Fibroblast of pulmonary artery (primary cell): ENCODE measurements around the gene RET.

Source experiments
- DNase-seq: peaks from one replicate; pipeline ENCODE4 v3.0.0-alpha.2; 2010; ENCODE audit warnings: low read depth
- H3K4me3 ChIP-seq: replicated peaks from 2 replicates; pipeline ENCODE4 v1.5.1; 2011; ENCODE audit warnings: low read depth, mild to moderate bottlenecking, control low read depth, low read length, moderate library complexity
- TF ChIP-seq, protein P1 (sequence below): IDR thresholded peaks from 2 replicates; pipeline ENCODE4 v1.5.1; 2011; ENCODE audit warnings: mild to moderate bottlenecking, control low read depth, low read length, inconsistent platforms; ENCODE audit errors: missing control alignments

The RET gene

DNA sequence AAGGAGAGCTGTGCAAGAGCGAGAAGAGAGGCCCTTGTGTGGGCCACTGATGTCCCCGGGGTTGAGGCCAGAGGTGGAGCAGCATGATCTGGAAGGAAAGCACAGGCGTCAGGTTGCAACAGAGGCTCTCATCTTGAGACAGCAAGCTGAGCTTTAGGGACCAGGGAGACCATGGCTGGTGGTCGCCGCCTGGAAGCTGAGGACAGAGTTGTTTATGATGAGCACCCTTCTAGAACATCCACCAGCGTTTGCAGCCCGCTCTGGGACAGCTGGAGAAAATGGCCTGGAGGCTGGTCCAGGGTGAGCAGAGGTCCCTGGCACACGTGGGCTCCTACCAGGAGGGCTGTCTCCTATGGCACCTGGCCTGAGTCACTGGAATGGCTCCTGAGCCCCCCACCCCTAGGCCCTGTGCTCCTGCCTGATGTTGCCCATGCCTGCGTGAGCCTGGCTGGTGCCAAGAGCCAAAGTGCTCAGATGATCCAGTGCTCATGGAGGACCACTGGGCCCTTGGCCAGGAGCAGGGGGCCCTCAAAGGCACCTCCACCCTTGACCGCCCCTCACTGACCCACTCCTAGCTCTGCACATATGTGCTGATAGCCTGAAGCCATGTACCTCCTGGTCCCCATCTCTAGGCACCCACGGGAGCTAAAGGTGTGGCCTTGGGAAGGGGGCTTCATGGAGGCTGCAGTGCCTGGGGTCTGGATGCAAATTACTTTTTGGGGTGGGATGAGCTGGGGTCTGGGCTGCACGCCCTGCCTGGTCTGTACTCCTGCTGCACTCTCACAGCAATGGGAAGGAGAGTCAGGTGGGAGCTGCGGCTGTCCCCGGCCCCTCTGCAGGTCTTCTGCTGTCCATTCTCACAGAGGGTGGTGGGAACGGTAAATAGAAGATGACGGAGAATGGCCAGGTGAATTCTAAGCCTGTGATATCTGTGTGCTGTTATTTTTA lies 40.1 kb upstream of the RET start:
- no peak overlapping the region for H3K4me3 ChIP-seq
- TF ChIP-seq, protein P1, sequence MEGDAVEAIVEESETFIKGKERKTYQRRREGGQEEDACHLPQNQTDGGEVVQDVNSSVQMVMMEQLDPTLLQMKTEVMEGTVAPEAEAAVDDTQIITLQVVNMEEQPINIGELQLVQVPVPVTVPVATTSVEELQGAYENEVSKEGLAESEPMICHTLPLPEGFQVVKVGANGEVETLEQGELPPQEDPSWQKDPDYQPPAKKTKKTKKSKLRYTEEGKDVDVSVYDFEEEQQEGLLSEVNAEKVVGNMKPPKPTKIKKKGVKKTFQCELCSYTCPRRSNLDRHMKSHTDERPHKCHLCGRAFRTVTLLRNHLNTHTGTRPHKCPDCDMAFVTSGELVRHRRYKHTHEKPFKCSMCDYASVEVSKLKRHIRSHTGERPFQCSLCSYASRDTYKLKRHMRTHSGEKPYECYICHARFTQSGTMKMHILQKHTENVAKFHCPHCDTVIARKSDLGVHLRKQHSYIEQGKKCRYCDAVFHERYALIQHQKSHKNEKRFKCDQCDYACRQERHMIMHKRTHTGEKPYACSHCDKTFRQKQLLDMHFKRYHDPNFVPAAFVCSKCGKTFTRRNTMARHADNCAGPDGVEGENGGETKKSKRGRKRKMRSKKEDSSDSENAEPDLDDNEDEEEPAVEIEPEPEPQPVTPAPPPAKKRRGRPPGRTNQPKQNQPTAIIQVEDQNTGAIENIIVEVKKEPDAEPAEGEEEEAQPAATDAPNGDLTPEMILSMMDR = no peak
- no peak for DNase-seq

DNA sequence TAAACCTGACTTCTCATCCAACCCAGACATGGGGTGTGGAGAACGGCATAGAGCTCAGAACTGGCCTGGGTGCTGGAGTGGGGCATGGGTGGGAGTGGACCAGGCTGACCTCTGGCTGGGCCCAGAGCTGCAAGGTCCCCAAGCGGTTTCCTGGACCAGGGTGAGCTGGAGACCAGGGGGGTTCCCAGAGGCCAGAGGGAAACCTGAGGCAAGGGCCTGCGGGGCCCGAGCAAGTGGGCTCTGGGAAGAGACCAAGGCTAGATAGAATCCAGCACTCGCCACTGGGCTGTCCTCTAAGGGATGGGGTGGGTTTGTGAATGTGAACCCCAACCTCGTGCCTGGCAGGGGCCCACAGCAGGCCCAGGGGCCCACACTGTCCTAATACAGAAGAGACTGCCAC lies 39.4 kb upstream of the RET start:
- DNase-seq = no peak
- H3K4me3 ChIP-seq = no peak overlapping the region
- TF ChIP-seq, protein P1 = no peak

GRCh38 chr10:43037942-43038782 lies 38.7 kb upstream of the RET start:
- H3K4me3 ChIP-seq = no peak overlapping the region
- TF ChIP-seq, protein P1 = no peak
- no peak for DNase-seq

GRCh38 chr10:43038783-43039623 lies 37.9 kb upstream of the RET start:
- H3K4me3 ChIP-seq = no peak overlapping the region
- TF ChIP-seq, protein P1 = no peak
- DNase-seq = no peak

- DNase-seq = no peak
- TF ChIP-seq, protein P1 = no peak
Observed at GRCh38 chr10:43039624-43040481, 37.0 kb upstream of the RET start.

More at GRCh38 chr10:43039624-43040481, 37.0 kb upstream of the RET start:
- H3K4me3 ChIP-seq = no peak overlapping the region
